ENCODE measurements around the gene ZNF423.

DNA sequence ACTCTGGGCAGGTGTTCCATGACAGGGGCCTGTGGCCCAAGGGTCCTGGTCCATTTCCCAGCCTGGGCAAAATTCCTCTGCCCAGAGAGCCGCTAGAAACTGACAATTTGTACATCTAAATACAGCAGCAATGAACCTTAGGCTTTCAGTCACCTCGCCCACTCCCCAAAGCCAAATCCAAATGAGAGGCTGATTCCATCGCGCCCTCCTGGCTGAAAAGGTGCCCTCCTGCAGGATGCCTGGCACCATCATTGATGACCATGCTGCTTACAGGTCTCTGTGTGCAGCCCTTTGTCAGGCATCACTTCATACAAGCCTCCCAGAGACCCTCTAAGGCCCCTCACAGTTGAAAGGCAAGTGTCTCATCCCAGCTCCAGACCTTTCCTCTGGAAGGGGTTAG, 367.6 kb downstream of the ZNF423 start:
- TF ChIP-seq GATA3 (IDR thresholded peaks at IDR 0.05; ENCODE audit: low read depth, low read length) (no peak), GATA2 (IDR thresholded peaks at IDR 0.05; ENCODE audit: low read depth, low read length) (no peak)

All from SH-SY5Y (cell line).